GM19025 (cell line): ENCODE data around the gene CACNB2.
"Not testable (repeated sequence)": the region's sequence is repeated elsewhere in the genome, so short reads cannot be mapped to it uniquely, and the experiment has no call there.

Experiments used
- ATAC-seq: cut with Tn5 transposase; IDR thresholded peaks from one replicate; pipeline ENCODE4 v1.9.1; 2021; ENCODE audit warnings: mild to moderate bottlenecking, low read depth, moderate library complexity; ENCODE audit not compliant: unreplicated experiment

The CACNB2 gene

DNA sequence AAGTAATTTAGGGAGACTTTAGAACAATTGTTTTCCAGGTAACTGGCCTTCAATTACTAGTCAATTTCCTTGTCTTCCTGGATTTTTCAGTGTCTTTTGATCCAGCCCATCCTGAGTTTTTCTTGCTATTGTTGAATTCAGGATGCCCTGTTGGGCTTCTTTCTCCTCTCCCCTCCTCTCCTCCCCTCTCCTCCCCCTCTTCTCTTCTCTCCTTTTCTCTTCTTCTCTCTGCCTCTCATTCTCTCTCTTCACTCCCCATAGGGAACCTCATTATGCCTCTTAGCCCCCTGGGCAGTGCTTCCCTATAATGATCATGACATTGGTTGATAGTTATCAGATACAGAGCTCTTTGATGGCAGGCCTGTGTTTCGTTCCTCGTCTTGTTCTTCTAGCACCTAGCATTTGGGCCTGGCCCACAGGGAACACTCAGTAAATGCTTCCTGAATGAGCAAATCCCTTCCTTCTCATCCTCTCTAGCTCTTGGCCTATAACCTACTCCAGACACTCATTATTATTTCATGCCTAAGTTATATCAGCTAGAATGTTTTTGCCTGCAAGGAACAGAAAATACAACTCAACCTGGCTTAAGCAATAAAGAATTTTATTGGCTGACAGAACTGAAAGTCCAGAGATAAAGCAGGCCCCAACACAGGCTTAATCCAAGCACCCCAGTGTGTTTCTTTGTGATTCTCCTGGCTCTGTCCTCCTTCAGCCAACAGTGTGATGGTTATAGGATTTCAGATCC lies 56.8 kb downstream of the CACNB2 start:
- ATAC-seq = no peak

DNA sequence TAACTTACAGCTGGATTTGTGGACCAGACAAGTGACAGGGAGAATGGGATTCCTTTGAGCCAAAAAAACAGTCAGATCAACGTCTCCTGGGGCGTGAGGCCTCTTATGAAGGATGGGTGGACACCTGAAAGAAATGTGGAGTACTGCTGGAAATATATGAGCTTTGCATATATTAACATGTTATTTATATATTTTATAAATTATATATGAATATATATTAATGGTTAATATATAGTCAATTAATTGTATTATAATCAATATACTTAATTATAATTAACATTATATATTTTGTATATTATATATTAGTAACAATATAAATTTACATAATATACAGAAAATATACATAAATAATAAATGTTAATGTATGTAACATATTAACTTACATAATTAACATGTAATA lies 57.5 kb downstream of the CACNB2 start:
- no peak for ATAC-seq

DNA sequence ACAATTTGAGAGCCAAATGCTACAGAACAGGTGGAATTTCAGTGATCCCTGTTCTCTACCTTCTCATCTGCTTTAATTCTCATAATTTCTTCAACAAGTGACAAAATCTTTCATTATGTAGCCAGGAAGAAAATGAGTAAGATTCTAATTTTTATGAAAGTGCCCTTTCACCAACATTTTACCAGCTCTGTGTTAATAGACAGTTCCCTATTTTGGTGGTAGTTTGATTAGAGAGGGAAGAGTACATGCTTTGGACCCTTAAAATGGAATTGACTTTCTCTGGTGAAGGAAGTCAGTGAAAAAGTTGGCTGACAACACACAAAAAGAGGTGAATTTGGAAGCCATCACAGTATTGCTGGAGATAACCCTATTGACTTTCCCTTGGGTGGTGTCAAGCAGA lies 61.7 kb downstream of the CACNB2 start:
- ATAC-seq = no peak

DNA sequence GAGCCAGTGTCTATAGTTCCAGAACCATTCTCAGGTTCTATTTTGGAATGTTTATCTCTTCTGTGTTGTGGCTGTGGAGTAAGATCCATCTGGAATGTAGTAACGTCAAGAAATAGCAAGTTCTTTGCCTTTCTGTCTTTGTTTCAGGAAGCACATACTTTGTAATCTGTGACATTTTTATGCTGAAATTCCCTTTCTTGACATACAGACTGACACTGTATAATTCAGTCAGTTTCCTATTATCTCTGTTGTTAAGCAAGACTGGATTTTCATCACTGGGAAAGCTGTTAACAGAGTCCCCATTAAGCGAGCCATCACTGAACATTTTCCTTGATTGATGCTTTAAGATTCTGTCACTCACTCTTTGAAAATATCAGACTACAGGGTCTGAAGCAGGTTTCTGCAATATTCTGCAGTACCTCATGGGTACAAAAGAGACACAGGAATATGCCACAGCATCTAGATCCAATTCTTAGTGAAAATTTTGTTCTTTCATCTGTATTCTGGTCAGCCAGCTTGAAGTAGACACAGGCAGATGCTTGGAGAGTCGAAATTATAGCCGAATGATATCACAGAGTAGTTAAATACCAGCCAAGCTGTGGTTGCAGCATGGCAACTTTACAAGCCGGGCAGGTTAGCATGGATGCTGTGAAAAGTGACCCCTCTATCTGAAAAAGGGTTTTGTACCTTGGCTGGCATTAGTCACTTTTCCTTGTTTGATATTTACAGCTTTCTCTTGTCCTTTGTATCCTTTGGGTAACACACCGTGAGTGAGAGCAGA lies 62.6 kb downstream of the CACNB2 start:
- ATAC-seq = no peak

GRCh38 chr10:18203471-18203870 lies 63.2 kb downstream of the CACNB2 start:
- no peak for ATAC-seq

- ATAC-seq = no peak
Observed at GRCh38 chr10:18204039-18204835, 64.0 kb downstream of the CACNB2 start.

DNA sequence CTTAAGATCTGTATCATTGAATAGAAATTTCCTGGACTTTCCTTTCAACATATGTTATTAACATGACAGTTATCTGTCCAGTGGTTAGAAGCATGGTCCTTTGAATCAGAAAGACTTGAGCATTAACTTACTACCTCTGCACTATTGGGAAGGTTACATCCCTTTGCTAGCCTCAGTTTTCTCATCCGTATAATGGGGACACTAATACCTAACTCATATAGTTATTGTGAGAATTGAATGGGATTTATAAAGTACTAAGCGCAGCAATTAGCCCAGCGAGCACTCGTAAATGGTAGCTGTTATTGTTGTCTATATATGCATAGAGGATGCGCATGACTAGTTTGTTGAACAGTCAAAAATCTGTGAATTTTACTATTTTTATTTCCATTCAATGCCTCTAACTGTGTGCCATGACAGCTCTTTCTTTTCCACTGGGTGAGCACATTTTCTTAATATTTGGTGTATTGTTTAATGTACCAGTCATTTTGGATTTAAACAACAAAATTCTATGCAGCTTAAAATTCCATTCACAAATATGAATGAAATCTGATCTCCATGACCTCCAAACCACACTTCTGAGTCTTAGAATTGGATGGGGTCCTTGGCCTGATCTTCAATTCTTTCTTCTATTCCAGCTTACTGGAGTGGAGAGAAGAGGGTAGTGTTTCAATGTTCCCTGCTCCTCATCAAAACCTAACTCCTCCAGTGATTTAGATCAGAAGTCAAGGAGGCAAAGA lies 65.0 kb downstream of the CACNB2 start:
- ATAC-seq = no peak

GRCh38 chr10:18208186-18208585 lies 68.0 kb downstream of the CACNB2 start:
- ATAC-seq = not testable (repeated sequence)

DNA sequence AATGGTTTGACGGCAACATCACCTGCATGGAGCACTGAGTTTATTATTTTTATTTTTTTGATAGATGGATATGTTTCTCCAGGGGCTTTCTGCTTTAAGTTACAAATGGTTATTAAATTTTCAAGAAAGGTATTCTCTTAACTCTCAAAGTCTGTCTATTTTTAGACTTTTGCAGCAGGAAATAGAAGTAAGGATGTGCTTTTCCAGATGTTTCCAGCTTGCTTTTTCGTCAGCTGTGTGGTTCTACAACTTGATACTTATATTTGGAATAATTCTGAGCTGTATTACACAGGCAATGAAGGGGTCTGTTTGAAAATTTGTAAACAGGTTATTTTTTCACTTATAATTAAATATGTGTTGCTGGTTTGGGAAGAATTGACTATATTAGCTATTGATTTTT lies 69.0 kb downstream of the CACNB2 start:
- ATAC-seq = no peak

DNA sequence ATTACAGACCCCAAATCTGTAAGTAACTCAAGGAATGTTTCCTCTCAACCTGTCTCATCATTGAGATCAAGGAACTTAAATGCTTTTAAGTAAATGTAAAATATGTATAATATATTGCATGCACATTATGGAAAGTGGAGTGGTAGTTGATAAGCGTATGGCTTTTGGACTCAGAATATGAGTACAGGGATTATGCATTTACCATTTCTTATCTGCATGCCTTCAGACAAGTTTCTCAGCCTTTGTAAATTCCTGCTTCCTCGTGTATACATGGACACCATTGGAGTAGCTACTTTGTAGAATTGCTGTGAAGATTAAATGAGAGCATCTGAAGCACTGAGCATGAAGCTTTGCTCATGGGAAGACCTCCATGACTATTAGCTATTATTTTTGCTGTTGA lies 70.5 kb downstream of the CACNB2 start:
- no peak for ATAC-seq

DNA sequence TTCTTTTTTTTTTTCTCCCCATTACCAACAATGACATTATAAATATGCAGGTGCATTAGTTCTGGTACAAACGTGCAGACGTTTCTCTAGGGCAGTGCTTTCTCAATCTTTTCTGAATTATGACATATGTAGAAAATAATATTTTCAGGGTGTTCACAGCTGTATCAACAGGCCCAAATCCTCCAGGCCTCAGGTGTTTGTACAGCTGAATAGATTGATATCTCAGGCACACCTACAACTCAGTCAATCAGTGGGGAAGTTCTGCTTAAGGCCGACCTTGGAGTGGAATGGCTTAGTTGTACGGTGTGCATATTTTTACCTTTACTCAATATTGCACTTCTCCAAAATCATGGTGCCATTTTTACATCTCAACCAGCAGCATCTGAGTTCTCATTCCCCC lies 71.6 kb downstream of the CACNB2 start:
- ATAC-seq = no peak

DNA sequence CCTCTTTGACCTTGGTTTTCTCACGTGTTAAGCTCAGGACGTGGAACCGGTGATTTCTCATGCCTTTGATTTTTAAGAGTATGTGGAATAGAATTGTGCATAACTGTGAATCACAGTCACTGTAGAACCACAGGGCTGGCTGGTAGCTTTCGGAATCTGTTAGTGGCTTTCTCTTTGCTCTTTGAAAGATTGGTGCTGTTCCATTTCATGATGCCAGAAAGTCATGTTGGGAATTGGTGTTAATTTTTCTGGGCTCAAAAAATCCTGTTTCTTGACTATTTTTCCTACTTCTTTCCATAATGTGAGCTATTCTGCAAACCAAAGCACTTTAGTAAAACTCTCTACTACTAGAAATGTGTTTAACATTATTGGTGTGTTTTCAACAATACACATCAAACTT lies 73.0 kb downstream of the CACNB2 start:
- no peak for ATAC-seq

DNA sequence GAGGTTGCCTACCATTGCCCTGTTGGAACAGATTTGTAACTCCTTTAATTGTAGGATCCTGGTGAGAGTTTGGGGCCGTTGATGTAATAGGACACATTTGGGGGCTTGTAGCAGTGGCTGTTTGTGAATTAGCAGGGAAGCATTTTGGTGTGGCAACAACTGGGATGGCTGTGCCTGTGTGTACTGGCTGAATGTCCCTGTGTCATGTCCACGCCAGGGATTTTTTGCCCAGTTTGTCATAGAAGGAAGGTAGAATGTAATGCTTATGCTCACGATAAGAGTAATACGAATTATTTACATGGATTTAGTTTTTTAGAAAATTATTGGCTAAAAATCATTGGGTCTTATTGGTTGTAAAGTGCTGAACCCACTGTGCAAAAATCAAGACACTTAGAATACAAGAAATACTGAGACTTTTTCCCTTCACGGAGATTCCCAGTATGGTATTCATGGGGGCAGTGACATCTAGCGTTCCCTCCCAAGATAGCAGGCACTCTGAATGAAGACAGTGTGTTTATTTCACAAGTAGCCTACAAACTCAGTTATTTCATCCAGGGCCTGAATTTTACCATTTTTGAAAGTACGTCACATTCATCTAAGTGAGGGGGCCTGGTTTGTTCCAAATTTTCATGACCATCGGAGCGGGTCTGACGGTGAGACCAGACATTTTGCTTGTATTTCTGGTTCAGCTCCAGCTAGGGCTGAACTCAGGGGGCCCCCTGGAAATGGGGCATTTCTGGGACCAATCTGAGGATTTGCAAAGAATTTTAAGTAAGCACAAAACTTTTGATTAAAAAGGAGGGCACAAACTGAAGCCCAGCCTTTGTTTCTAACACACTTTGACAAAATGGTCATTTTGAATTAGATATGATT lies 74.7 kb downstream of the CACNB2 start:
- ATAC-seq = no peak

DNA sequence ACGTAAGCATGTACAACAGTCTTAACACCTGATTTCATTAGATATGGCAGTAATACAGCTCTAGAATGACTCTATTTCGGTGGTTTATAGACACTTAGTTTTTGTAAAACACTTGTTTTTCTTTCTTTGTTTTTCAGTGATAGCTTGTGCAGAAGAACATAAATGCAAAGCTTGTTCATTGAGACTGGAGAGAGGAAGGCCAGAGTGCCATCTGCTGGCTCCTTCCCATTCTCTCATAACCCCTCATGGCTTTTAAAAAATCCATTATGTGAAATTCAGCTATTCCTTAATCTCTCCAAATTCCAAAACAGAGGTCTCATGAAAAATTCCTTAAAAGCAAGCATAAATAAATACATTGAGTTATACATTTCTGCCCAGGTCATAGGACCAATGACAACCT lies 76.3 kb downstream of the CACNB2 start:
- no peak for ATAC-seq

GRCh38 chr10:18217577-18217976 lies 77.4 kb downstream of the CACNB2 start:
- ATAC-seq = no peak

GRCh38 chr10:18219146-18219545 lies 78.9 kb downstream of the CACNB2 start:
- no peak for ATAC-seq

DNA sequence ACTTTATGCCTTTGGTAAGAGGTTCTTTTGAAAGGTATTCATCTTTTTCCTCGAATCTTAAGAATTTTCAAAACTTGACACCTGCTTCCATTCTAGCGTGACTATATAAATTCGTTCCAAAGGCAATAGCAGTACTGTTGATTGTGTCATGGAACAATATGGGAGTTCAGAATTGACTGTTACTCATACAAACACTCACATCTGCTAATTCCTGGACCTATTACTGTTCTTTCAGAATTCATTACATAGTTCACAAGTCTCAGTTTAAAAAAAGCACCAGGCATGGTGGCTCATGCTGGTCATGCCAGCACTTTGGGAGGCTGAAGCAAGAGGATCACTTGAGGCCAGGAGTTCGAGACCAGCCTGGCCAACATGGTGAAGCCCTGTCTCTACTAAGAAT lies 80.9 kb downstream of the CACNB2 start:
- no peak for ATAC-seq

GRCh38 chr10:18221882-18222281 lies 81.7 kb downstream of the CACNB2 start:
- ATAC-seq = no peak

DNA sequence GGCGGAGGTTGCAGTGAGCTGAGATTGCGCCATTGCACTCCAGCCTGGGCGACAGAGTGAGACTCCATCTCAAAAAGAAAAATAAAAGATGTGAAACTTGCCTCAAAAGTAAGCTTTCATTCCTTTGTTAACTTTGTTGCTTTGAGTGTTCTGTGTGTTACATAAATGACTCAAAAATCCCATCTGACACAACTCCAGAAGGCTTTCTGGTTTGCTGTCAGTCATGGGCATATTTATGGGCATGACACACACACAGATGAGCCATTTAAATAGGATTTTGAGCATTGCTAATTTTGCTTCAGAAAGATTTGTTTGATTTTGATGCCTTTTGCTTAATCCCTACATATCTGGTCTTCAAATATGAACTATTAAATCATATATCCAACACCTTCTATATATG lies 82.6 kb downstream of the CACNB2 start:
- no peak for ATAC-seq

DNA sequence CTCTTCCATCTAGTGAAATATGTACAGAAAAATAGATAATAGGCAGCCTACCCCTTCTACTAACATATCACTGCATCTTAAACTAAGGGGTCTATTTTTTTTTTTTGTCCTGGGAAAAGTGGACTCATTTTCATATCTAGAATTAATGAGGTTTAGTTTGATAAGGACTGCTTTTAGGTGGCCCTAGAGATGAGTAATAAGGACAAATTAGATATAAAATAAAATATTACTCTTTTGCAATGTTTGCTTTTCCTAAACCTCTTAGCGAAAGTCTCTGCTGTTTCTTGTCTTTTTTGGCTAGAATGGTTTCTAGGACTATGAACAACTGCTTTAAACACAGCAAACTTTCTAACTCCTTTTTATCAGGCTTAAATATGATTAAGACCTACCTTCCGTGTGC lies 83.7 kb downstream of the CACNB2 start:
- ATAC-seq = no peak
